ENCODE results near the gene RUSF1.

DNA sequence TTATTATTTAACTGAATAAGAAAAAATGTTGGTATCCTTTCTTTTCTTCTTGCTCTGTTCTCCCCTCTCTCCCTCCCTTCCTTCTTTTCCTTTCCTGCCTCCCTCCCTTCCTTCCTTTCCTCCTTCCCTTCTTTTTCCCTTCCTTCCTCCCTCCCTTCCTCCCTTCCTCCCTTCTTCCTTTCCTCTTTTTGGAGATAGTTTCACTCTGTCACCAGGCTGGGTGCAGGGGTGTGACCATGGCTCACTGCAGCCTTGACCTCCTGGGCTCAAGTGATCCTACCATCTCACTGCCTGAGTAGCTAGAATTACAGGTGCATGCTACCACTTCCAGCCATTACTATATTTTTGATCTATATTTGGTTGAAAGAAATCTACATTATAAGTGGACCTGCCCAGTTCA, 5.7 kb upstream of the RUSF1 start:
- TF ChIP-seq POLR2A (IDR thresholded peaks at IDR 0.05; ENCODE audit: low read length) (no peak), GATA1 (IDR thresholded peaks at IDR 0.05; ENCODE audit: low read depth, low read length) (no peak)

Measured in erythroblast (primary cell).